Left lobe of liver (tissue), 2 donors: ENCODE results near the gene MPZL2. TPM values are rescaled to one million over a fixed set of nuclear protein-coding genes. Genes with fewer than 3 reads are reported as not detected.

Experiments
- ATAC-seq: fragments of 200-7000 bp; cut with Tn5 transposase; one replicate; pipeline ENCODE4 v1.9.1; 2020; ENCODE audit warnings: mild to moderate bottlenecking, moderate library complexity
- DNase-seq: peaks from one replicate; pipeline ENCODE4 v3.0.0-alpha.2; 2020; ENCODE audit warnings: low spot score
- total RNA-seq: library from RNA; stranded (reverse); gene quantifications from one replicate; pipeline ENCODE4 v1.2.1, GENCODE V29; 2021
- donor health status: DM: no; HTN: no; CAD: no; lungs with moderate emphysema.
- donor health status: DM: no; HTN: yes; CAD: no.

MPZL2 gene
- total RNA-seq, 1 donor from 2014 or later: 18.6 TPM

GRCh38 chr11:118243993-118244762 is 19.9 kb downstream of the MPZL2 start:
- no peak for DNase-seq
- no peak for ATAC-seq

GRCh38 chr11:118243161-118243560 is 20.9 kb downstream of the MPZL2 start:
- ATAC-seq (no peak), DNase-seq (no peak)

DNA sequence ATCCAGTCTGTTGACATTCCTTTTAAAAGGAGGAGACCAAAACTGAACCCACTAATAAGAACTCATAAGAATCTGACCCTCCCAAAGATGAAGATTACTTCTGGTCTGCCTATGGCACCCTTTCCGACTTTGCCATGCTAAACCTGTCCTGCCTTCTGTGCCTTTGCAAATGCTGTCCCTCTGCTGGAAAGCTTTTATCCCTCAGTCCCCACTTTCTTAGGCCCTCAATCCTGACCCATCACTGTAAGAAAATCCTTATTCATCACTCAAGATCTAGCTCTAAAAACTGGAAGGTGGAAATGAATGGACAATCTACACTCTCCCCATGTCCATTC is 22.4 kb downstream of the MPZL2 start:
- ATAC-seq: no peak
- DNase-seq: no peak

GRCh38 chr11:118240999-118241763 is 22.9 kb downstream of the MPZL2 start:
- ATAC-seq: peak; percentile 68

GRCh38 chr11:118239509-118240205 is 24.4 kb downstream of the MPZL2 start:
- DNase-seq (no peak), ATAC-seq (no peak)

More at GRCh38 chr11:118240999-118241763, 22.9 kb downstream of the MPZL2 start:
- DNase-seq: no peak

DNA sequence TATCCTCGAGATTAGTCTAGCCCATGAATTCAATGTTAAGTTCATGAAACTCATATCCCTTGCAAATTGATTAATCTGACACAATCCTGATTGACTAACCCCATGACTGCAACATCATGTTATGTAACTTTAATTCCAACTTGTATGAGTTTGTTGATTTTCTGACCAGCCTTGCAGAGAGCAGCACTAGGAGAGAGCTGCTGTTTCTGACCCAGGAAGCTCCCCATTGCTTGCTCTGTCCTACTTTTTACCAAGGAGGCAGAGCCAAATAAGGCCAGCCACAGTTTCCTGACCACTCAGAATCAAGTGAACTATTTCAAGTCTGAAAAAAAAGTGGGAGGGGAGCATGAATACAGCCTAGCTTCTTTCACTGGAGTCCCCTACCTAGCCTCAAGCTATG is 25.2 kb downstream of the MPZL2 start:
- ATAC-seq: peak; percentile 84

DNA sequence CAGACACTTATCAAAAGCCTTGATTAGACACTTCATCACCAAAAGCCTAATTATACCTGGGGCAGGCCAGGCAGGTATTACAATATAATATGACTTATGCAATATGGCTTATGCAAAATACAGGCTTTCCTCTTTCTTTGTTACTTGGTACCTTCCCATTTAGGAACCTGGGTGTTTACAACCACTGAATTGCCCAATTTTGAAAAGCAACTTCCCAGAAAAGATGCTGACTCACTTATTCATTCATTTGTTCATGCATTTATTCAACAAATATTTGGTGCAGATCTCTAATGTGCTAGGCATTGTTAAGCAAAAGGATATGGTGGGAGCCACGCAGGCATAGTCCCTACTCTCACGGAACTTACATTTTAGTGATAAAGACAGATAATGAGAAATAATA is 25.7 kb downstream of the MPZL2 start:
- no peak for DNase-seq
- no peak for ATAC-seq

More for the DNA sequence above, 25.2 kb downstream of the MPZL2 start:
- peak; percentile 55 for DNase-seq

DNA sequence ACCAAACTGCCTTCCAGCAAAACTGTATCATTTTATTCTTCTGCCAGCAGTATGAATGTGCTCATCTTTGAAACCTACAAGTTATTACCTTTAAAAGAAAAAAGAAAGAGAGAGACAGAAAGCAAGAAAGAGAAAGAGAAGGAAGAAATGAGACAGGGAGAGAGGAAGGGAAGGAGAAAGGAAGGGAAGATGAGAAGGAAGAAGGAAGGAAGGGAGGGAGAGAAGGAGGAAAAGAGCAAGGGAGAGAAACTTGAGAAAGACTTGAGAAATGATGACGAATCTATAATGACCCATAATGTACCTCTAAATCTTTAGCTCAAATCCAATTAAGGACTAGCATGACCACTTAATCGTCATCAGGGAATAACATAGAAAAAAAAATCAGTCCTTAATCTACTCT is 27.9 kb downstream of the MPZL2 start:
- DNase-seq (no peak), ATAC-seq (no peak)

DNA sequence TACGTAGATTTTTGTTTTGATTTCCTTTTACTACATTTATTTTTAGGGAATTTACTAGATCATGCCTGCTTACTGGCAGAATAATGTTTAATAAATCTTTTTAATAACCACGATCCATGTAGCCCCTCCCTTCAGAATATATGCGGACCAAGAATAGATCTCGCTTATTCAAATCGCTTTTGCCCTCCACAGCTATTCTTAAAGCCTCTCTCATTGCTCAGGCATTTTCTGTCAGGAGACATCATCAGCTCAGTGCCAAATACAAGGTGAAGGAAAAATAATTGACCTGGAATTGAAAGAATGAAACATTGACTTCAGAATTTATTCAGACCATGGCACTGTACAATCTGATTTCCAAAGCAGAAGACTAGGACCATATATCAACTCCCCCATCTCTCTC is 29.3 kb downstream of the MPZL2 start:
- no peak for DNase-seq
- no peak for ATAC-seq

DNA sequence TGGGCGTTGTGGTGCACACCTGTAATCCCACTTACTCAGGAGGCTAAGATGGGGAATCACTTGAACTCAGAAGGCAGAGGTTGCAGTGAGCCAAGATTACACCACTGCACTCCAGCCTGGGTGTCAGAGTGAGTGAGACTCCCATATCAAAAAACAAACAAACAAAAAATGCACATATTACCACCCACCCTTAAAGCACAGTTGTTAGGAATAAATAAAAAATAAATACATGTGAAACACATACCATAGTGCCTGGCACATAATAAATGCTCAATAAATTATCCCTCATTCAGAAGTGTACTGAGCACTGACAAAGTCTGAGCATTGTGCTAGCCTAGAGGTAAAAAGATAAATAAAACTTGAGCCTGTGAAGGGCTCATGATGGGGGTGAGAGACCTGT is 30.2 kb downstream of the MPZL2 start:
- ATAC-seq (no peak), DNase-seq (no peak)

GRCh38 chr11:118233377-118233776 is 30.7 kb downstream of the MPZL2 start:
- ATAC-seq (peak; percentile 55), DNase-seq (no peak)

GRCh38 chr11:118232659-118233058 is 31.4 kb downstream of the MPZL2 start:
- ATAC-seq: no peak
- no peak for DNase-seq

GRCh38 chr11:118231461-118231860 is 32.6 kb downstream of the MPZL2 start:
- DNase-seq: no peak
- no peak for ATAC-seq

- DNase-seq (no peak), ATAC-seq (no peak)
These were observed 34.0 kb downstream of the MPZL2 start for GRCh38 chr11:118230088-118230487.

- no peak for ATAC-seq
These were observed 34.7 kb downstream of the MPZL2 start for GRCh38 chr11:118229274-118229847.

DNA sequence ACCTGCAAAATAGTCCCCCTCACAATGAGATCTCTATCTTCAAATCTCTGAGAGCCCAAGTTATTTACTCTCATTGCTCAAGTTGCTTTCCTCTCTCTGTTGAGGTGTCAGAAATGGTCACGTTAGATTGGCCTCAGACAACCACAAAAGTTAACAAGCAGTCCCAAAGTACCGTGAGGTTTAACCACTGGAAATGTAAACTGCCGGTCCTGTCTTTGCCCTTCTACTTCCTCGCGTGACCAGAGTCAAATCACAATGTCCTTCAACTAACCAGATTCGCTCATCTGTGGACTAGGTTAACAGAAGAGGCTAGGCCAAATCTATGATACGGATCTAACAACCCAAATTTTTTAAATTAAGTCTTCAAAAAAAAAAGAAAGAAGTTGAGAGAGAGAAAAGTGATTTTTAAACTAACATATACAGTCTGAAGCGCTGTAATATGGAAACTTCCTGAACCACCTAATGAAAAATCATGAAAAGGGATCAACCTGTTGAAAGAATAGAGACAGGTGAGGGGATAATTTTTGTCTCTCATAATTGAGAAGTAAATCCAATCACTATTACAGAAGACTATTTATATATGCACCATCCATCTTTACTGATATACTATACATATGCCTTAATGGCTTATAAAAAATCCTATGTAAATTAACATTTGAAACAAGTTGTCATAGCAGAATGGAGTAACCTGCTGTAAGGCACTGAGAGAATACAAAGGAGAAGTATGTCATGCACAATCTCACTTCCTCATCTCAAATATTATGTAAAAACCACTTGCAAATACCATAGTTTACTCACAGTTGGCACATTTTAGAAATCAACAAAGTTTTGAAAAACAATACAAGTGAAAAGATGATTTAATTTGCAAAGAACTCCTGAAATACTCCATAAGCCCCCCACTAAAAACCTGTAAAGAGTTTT is 36.0 kb downstream of the MPZL2 start:
- ATAC-seq: no peak
- DNase-seq: no peak

More at GRCh38 chr11:118229274-118229847, 34.7 kb downstream of the MPZL2 start:
- no peak for DNase-seq

GRCh38 chr11:118226781-118227180 is 37.3 kb downstream of the MPZL2 start:
- ATAC-seq: no peak
- DNase-seq: no peak

- DNase-seq: no peak
- ATAC-seq: no peak
These were observed 37.8 kb downstream of the MPZL2 start for GRCh38 chr11:118226296-118226695.

DNA sequence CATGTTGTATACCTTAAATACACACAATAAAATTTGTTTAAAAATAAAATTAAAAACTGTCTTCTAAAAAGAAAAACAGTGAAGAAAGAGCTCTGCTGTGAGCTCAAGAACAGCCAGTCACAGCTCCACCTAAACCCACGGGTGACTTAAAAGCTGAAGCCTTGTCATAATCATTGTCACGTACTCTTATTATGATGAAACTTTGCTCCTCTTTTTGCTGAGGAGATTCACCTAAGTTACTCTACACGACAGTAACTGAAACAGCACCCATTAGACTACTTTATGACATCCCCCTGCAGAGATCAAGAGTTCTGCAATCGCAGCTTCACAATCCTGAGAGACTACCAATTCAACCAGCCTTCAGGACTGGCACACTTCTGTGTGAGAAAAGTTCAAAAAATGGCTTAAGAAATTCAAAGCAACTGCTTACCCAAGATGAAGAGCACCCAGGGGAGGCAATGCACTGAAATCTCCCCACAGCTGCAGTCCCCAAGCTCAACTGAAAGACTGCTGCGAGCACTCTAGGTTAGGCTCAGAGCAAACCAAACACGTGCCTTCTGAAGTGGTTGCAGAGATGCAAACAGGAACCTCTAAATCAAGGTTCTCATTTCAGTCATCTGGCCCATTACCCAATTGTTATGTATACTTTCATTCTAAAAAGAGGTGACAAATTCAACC is 39.4 kb downstream of the MPZL2 start, which contains the start of gene JAML:
TSS of gene JAML (minus strand) at position 501 of the 678 bp plus-strand sequence. CDS start 10,145 bp downstream, outside the sequence.
- no peak for DNase-seq
- peak; percentile 23 for ATAC-seq

- ATAC-seq (no peak), DNase-seq (no peak)
These were observed 40.1 kb downstream of the MPZL2 start for GRCh38 chr11:118223992-118224391.
